Type B pancreatic cell (in vitro differentiated cells): ENCODE data around the gene SHB. TPM values are rescaled to one million over a fixed set of nuclear protein-coding genes. Genes with fewer than 3 reads are reported as not detected.

ENCODE experiments used
- DNase-seq: peaks from one replicate; pipeline ENCODE4 v3.0.0; 2021; ENCODE audit warnings: mixed read lengths; ENCODE audit not compliant: unreplicated experiment; ENCODE audit errors: extremely low spot score
- H3K27ac Mint-ChIP-seq: 2 replicates; pipeline ENCODE4 v1.8.0; 2021; ENCODE audit warnings: mild to moderate bottlenecking, mixed read lengths
- H3K27me3 Mint-ChIP-seq: 2 replicates; pipeline ENCODE4 v1.8.0; 2021; ENCODE audit warnings: mixed read lengths
- H3K36me3 Mint-ChIP-seq: 2 replicates; pipeline ENCODE4 v1.8.0; 2021; ENCODE audit warnings: mixed read lengths
- H3K4me1 Mint-ChIP-seq: one replicate; pipeline ENCODE4 v1.8.0; 2021; ENCODE audit warnings: mixed read lengths; ENCODE audit not compliant: unreplicated experiment
- H3K4me3 Mint-ChIP-seq: 2 replicates; pipeline ENCODE4 v1.8.0; 2021; ENCODE audit warnings: mild to moderate bottlenecking, mixed read lengths
- H3K9me3 Mint-ChIP-seq: 2 replicates; pipeline ENCODE4 v1.8.0; 2021; ENCODE audit warnings: mixed read lengths
- total RNA-seq: library from RNA; stranded (reverse); gene quantifications from 2 replicates; pipeline ENCODE4 v1.2.1, GENCODE V29; 2021; ENCODE audit warnings: low replicate concordance
- TF ChIP-seq, protein P1 (sequence below): fragments of 200-600 bp; sonication (generic); conservative IDR thresholded peaks from 2 replicates; pipeline ENCODE4 v1.5.0; 2021; ENCODE audit warnings: antibody characterized with exemption, mild to moderate bottlenecking

Gene SHB
- total RNA-seq, 1 donor from 2014 or later = 14.4 TPM

GRCh38 chr9:37923796-37924427 is 145.1 kb downstream of the SHB start:
- Mint-ChIP-seq H3K27me3 (no peaks in the 10 kb centered on the region), H3K27ac (no peak overlapping the region), H3K36me3 (no peaks in the 10 kb centered on the region), H3K4me1 (peaks cover 36% of the 10 kb centered on the region), H3K4me3 (no peak overlapping the region), H3K9me3 (no peaks in the 10 kb centered on the region)
- TF ChIP-seq, protein P1, sequence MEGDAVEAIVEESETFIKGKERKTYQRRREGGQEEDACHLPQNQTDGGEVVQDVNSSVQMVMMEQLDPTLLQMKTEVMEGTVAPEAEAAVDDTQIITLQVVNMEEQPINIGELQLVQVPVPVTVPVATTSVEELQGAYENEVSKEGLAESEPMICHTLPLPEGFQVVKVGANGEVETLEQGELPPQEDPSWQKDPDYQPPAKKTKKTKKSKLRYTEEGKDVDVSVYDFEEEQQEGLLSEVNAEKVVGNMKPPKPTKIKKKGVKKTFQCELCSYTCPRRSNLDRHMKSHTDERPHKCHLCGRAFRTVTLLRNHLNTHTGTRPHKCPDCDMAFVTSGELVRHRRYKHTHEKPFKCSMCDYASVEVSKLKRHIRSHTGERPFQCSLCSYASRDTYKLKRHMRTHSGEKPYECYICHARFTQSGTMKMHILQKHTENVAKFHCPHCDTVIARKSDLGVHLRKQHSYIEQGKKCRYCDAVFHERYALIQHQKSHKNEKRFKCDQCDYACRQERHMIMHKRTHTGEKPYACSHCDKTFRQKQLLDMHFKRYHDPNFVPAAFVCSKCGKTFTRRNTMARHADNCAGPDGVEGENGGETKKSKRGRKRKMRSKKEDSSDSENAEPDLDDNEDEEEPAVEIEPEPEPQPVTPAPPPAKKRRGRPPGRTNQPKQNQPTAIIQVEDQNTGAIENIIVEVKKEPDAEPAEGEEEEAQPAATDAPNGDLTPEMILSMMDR = no peak
- no peak for DNase-seq

DNA sequence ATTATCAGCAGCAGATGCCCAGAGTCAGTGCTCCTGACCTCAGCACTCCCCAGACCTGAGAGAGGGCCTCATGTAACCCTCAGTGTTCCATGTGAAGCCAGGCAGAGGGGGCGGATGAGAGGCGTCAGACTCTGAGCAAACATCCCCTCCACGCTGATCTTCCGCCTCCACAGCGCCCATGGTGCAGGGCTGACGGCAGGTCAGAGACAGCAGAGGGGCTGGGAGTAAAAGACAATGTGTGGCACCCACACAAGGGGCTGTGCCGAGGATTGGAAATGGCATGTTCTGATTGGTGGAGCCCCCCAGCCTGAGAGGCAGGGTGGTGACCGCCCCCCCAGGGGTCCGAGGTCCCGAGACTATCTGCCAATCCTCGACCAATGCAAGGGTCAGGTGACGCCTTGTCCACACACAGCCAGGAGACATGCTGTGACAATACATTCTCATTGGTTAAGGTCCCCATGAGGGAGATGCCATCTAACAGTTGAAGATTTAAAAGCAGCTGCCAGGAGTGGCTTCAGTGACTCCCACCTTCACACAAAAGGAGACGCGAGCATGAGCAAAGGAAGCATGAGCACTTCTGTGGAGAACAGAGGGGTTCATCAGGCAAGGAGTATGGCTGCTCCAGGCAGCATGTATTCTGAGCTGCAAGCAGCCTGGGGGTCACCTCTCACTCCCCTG is 145.8 kb downstream of the SHB start:
- H3K27me3 Mint-ChIP-seq = no peaks in the 10 kb centered on the region
- no peaks in the 10 kb centered on the region for H3K9me3 Mint-ChIP-seq
- no peaks in the 10 kb centered on the region for H3K36me3 Mint-ChIP-seq
- H3K4me3 Mint-ChIP-seq = no peak overlapping the region
- peak overlapping the region; percentile 18 for H3K27ac Mint-ChIP-seq
- DNase-seq = no peak
- peaks cover 36% of the 10 kb centered on the region for H3K4me1 Mint-ChIP-seq
- TF ChIP-seq, protein P1 = no peak

DNA sequence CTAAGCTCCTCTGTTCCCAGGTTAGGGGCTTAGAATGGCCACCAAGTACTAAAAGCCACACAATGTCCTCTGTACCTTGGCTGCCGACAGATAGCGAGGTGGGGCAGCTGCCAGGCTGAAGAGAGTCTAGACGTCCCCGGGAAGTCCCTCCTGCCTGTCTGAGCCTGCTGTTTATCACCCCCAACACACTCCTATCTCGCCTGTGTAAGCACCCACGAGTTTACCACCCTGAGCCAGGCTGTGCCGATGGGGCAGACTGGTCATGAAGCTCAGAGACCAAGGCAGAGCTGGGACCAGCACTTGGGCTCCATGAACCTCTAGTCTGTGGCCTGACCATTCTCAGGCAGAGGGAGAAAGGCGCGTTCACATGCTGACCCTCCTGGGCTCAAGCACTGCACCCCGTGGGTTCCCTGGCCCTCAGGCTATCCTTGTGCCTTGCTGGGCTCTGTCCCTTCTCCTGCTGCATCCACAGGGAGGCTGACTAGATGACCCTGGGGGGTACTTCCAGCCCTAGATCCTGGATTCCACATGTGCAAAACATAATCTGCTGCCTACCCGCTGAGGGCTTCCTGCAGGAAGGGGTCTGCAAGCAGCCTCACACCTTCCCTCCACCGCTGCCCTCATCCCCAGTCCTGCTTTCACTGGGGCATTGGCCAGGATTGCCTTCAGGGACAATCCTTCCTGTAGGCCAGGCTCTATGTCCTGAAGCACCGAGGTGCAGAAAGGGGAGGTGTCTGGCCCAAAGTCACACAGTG is 146.5 kb downstream of the SHB start:
- no peaks in the 10 kb centered on the region for H3K36me3 Mint-ChIP-seq
- H3K4me1 Mint-ChIP-seq = peaks cover 31% of the 10 kb centered on the region
- DNase-seq = no peak
- TF ChIP-seq, protein P1 = no peak
- no peaks in the 10 kb centered on the region for H3K9me3 Mint-ChIP-seq
- H3K27me3 Mint-ChIP-seq = no peaks in the 10 kb centered on the region
- no peak overlapping the region for H3K4me3 Mint-ChIP-seq
- peak overlapping the region; percentile 30 for H3K27ac Mint-ChIP-seq

- Mint-ChIP-seq H3K4me3 (no peak overlapping the region), H3K36me3 (no peaks in the 10 kb centered on the region), H3K9me3 (no peaks in the 10 kb centered on the region), H3K27me3 (no peaks in the 10 kb centered on the region), H3K27ac (peak overlapping the region; percentile 30), H3K4me1 (peaks cover 29% of the 10 kb centered on the region)
- no peak for DNase-seq
- TF ChIP-seq, protein P1 = no peak
These were observed 147.3 kb downstream of the SHB start for GRCh38 chr9:37921546-37922300.

- peak overlapping the region; percentile 23 for H3K4me3 Mint-ChIP-seq
- TF ChIP-seq, protein P1 = no peak
- H3K27me3 Mint-ChIP-seq = no peaks in the 10 kb centered on the region
- peaks cover 31% of the 10 kb centered on the region for H3K4me1 Mint-ChIP-seq
- DNase-seq = no peak
- H3K9me3 Mint-ChIP-seq = no peaks in the 10 kb centered on the region
- H3K27ac Mint-ChIP-seq = no peak overlapping the region
- H3K36me3 Mint-ChIP-seq = no peaks in the 10 kb centered on the region
These were observed 147.9 kb downstream of the SHB start for GRCh38 chr9:37921168-37921510.
